Nephron (organoid): Measurements from ENCODE around the gene EPB41L2.

Experiments
- H3K27ac Mint-ChIP-seq, 3 experiments: 2 replicates each; pipeline ENCODE4 v1.8.0; 2020; ENCODE audit warnings: mixed read lengths in 3 of 3, mild to moderate bottlenecking in 2 of 3, moderate library complexity in 1 of 3
- H3K27me3 Mint-ChIP-seq: 2 replicates; pipeline ENCODE4 v1.8.0; 2021; ENCODE audit warnings: low read depth, mild to moderate bottlenecking, moderate library complexity, mixed read lengths
- H3K36me3 Mint-ChIP-seq: 2 replicates; pipeline ENCODE4 v1.8.0; 2020; ENCODE audit warnings: low read depth, mixed read lengths
- H3K4me1 Mint-ChIP-seq: 2 replicates; pipeline ENCODE4 v1.8.0; 2020; ENCODE audit warnings: mixed read lengths
- H3K4me3 Mint-ChIP-seq, 3 experiments: 2 replicates each; pipeline ENCODE4 v1.8.0; 2020; ENCODE audit warnings: mild to moderate bottlenecking in 3 of 3, mixed read lengths in 3 of 3, moderate library complexity in 2 of 3
- H3K9me3 Mint-ChIP-seq: 2 replicates; pipeline ENCODE4 v1.8.0; 2020; ENCODE audit warnings: mixed read lengths
- CTCF ChIP-seq, 3 experiments: fragments of 200-600 bp; sonication (generic); IDR thresholded peaks; one replicate each; pipeline ENCODE4 v1.5.0; 2021; ENCODE audit warnings: antibody characterized with exemption in 3 of 3; ENCODE audit not compliant: unreplicated experiment in 3 of 3

The EPB41L2 gene

GRCh38 chr6:131001111-131001736 is 61.8 kb downstream of the EPB41L2 start:
- Mint-ChIP-seq H3K36me3 (peaks cover 4% of the 10 kb centered on the region), H3K4me1 (peaks cover 81% of the 10 kb centered on the region), H3K4me3 (peak overlapping the region in 1 of 3 experiments; percentile 12), H3K27ac (peak overlapping the region in 2 of 3 experiments; percentile 81 to 90), H3K9me3 (peaks cover 5% of the 10 kb centered on the region), H3K27me3 (no peaks in the 10 kb centered on the region)
- TF ChIP-seq CTCF (IDR thresholded peaks at IDR 0.05; ENCODE audit: unreplicated experiment in 3 of 3) = no peak

GRCh38 chr6:131000544-131000943 is 62.5 kb downstream of the EPB41L2 start:
- Mint-ChIP-seq H3K9me3 (peaks cover 4% of the 10 kb centered on the region), H3K4me3 (no peak overlapping the region), H3K36me3 (peaks cover 6% of the 10 kb centered on the region), H3K27ac (peak overlapping the region in 2 of 3 experiments; percentile 26 to 90), H3K4me1 (peaks cover 84% of the 10 kb centered on the region), H3K27me3 (no peaks in the 10 kb centered on the region)
- TF ChIP-seq CTCF (IDR thresholded peaks at IDR 0.05; ENCODE audit: unreplicated experiment in 3 of 3) = no peak

- Mint-ChIP-seq H3K4me3 (peak overlapping the region in 2 of 3 experiments; percentile 0 to 1), H3K27ac (peak overlapping the region; percentile 50 to 88 (median 76)), H3K27me3 (no peaks in the 10 kb centered on the region), H3K9me3 (no peaks in the 10 kb centered on the region), H3K4me1 (peaks cover 53% of the 10 kb centered on the region), H3K36me3 (peaks cover 3% of the 10 kb centered on the region)
- no peak for TF ChIP-seq CTCF (IDR thresholded peaks at IDR 0.05; ENCODE audit: unreplicated experiment in 3 of 3)
These were observed 65.8 kb downstream of the EPB41L2 start for GRCh38 chr6:130997061-130997753.

- no peaks in the 10 kb centered on the region for H3K9me3 Mint-ChIP-seq
- peaks cover 3% of the 10 kb centered on the region for H3K36me3 Mint-ChIP-seq
- H3K27ac Mint-ChIP-seq = peak overlapping the region in 2 of 3 experiments; percentile 63 to 88
These were observed 66.4 kb downstream of the EPB41L2 start for GRCh38 chr6:130996635-130997034.

GRCh38 chr6:130995783-130996447 is 67.1 kb downstream of the EPB41L2 start:
- Mint-ChIP-seq H3K4me1 (peaks cover 53% of the 10 kb centered on the region), H3K27ac (peak overlapping the region; percentile 63 to 88 (median 73)), H3K4me3 (no peak overlapping the region), H3K36me3 (peaks cover 3% of the 10 kb centered on the region), H3K9me3 (no peaks in the 10 kb centered on the region), H3K27me3 (no peaks in the 10 kb centered on the region)
- TF ChIP-seq CTCF (IDR thresholded peaks at IDR 0.05; ENCODE audit: unreplicated experiment in 3 of 3) = no peak

More at GRCh38 chr6:130996635-130997034, 66.4 kb downstream of the EPB41L2 start:
- Mint-ChIP-seq H3K4me3 (no peak overlapping the region), H3K4me1 (peaks cover 53% of the 10 kb centered on the region), H3K27me3 (no peaks in the 10 kb centered on the region)
- no peak for TF ChIP-seq CTCF (IDR thresholded peaks at IDR 0.05; ENCODE audit: unreplicated experiment in 3 of 3)
